ENCODE data around the gene FUCA2. TPM values are rescaled to one million over a fixed set of nuclear protein-coding genes. Genes with fewer than 3 reads are reported as not detected.
A peak's percentile ranks its signal among the peaks of the same experiment; 100 is the strongest.

FUCA2 gene, protein sequence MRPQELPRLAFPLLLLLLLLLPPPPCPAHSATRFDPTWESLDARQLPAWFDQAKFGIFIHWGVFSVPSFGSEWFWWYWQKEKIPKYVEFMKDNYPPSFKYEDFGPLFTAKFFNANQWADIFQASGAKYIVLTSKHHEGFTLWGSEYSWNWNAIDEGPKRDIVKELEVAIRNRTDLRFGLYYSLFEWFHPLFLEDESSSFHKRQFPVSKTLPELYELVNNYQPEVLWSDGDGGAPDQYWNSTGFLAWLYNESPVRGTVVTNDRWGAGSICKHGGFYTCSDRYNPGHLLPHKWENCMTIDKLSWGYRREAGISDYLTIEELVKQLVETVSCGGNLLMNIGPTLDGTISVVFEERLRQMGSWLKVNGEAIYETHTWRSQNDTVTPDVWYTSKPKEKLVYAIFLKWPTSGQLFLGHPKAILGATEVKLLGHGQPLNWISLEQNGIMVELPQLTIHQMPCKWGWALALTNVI
- total RNA-seq: 10 to 100 TPM; 40.2 to 54.1 TPM

DNA sequence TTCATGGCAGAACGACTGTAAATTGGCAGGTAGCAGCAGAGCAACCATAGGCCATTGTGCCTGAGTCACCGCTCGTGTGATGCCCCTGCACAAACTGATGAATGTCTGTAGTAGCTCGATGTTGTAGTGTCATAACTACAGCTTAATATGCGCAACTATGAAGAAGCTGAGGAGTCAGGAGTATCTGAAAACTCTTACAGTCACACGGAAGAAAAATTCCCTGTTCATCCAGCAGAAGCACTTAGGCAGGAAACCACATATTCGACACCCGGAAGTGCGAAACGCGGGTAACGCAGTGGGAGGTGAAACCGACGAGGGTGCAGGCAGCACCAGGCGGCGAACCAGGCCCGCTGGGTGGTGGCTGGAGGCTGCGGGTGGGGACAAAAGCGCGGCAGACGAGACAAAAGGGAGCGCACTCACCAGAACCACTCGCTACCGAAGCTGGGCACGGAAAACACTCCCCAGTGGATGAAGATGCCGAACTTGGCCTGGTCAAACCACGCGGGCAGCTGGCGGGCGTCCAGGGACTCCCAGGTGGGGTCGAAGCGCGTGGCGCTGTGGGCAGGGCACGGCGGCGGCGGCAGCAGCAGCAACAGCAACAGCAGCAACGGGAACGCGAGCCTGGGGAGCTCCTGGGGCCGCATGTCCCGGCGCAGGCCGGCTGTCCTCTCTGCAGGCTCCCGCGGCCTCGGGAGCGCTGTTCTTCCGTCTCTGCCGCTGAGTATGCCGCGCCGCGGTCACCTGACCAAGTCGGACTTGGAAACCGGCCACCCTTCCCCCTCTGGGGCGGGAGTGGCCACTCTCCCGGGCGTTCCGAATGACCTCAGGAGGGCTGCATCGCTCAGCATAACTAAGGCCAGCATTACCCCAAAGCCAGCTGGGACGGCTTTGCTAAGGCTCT, at the start of gene FUCA2:
Gene FUCA2, minus strand, starts transcription at position 730 of the 901 bp plus-strand sequence. Its CDS starts 86 bp downstream, at position 644.
- peak; percentile 72 for DNase-seq (ENCODE audit: low spot score)

GRCh38 chr6:143561105-143561704, 49.7 kb upstream of the FUCA2 start:
- Histone ChIP-seq H3K36me3 (no peaks in the 10 kb centered on the region), H3K4me1 (ENCODE audit: control insufficient read depth in 1 of 2, low read depth in 2 of 2) (no peaks in the 10 kb centered on the region), H3K9me3 (no peaks in the 10 kb centered on the region), H3K4me3 (no peak overlapping the region), H3K27ac (no peak overlapping the region), H3K27me3 (replicated peaks; ENCODE audit: insufficient read depth) (no peaks in the 10 kb centered on the region)
- ATAC-seq (ENCODE audit: insufficient number of reproducible peaks, low FRiP score, low read depth): no peak
- no peak for DNase-seq (ENCODE audit: low spot score)
- TF ChIP-seq CTCF (IDR thresholded peaks at IDR 0.05): no peak

More for the DNA sequence above, at the start of gene FUCA2:
- ATAC-seq (ENCODE audit: insufficient number of reproducible peaks, low FRiP score, low read depth): peak; percentile 87
- Histone ChIP-seq H3K9me3 (no peaks in the 10 kb centered on the region), H3K27ac (peak within 1 kb of the TSS; percentile 77 to 82), H3K4me1 (ENCODE audit: control insufficient read depth in 1 of 2, low read depth in 2 of 2) (peaks cover 18 to 25% of the 10 kb centered on the region in 2 donors), H3K36me3 (peaks cover 5% of the 10 kb centered on the region), H3K27me3 (replicated peaks; ENCODE audit: insufficient read depth) (no peaks in the 10 kb centered on the region), H3K4me3 (peak within 1 kb of the TSS; percentile 82)
- TF ChIP-seq CTCF (IDR thresholded peaks at IDR 0.05): peak; percentile 11

DNA sequence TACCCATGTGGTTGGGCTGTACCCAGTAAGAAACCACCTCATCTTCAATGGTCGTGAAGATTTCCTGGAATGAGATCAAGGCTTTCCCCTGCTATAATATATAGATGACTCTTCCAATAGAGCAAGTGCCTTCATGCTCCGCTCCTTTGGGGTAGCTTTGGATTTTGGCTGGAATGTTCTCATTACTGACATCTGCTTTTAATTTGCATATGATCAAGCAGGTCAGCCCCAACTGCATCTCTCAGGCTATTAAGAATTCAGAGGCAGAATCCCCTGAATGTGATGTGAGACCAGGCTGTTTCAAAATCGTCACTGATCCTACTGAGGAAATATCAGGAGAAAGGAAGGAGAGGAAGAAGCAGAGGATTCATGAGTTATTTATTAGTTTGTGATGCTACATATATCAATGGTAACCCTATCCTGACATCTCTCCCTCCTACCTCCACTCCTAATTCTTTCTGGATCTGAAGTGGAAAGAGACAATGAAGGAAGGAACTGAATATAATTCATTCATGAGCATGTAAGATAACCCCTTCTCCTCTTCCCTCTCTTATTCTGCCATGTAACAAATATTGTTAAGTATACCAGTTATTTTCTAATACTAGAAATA, 47.6 kb upstream of the FUCA2 start:
- TF ChIP-seq CTCF (IDR thresholded peaks at IDR 0.05): no peak
- no peak for DNase-seq (ENCODE audit: low spot score)
- no peaks in the 10 kb centered on the region for H3K9me3 ChIP-seq
- ATAC-seq (ENCODE audit: insufficient number of reproducible peaks, low FRiP score, low read depth): no peak
- no peak overlapping the region for H3K4me3 ChIP-seq
- H3K27ac ChIP-seq: no peak overlapping the region
- no peaks in the 10 kb centered on the region for H3K27me3 ChIP-seq (replicated peaks; ENCODE audit: insufficient read depth)
- no peaks in the 10 kb centered on the region for H3K36me3 ChIP-seq
- H3K4me1 ChIP-seq (ENCODE audit: control insufficient read depth in 1 of 2, low read depth in 2 of 2): no peaks in the 10 kb centered on the region

DNA sequence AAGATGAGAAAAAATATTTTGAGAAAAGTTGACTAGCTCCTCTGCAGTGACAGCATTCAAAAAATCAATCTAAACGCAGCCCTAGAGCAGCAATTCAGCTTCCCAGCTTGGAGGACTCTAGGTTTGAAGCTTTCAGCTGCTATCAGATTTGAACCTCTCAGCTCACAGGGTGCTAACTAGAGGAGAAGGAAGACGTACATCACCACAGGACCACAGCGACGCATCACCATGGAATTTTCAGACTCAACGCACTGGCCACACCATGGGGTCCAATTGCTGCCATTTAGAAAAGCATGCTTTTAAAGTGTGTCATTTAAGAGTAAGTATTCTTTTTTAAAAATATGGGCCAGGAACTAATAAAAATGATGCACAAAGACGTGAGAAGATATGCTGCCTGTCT, 45.0 kb upstream of the FUCA2 start:
- H3K27me3 ChIP-seq (replicated peaks; ENCODE audit: insufficient read depth): no peaks in the 10 kb centered on the region
- no peaks in the 10 kb centered on the region for H3K9me3 ChIP-seq
- no peaks in the 10 kb centered on the region for H3K36me3 ChIP-seq
- no peak for DNase-seq (ENCODE audit: low spot score)
- no peak for ATAC-seq (ENCODE audit: insufficient number of reproducible peaks, low FRiP score, low read depth)
- H3K4me1 ChIP-seq (ENCODE audit: control insufficient read depth in 1 of 2, low read depth in 2 of 2): no peaks in the 10 kb centered on the region
- H3K4me3 ChIP-seq: no peak overlapping the region
- TF ChIP-seq CTCF (IDR thresholded peaks at IDR 0.05): no peak
- H3K27ac ChIP-seq: no peak overlapping the region

Data from thoracic aorta (tissue), 2 donors.